Heart right ventricle (tissue), 16 donors: Measurements from ENCODE around the gene LZTS2. TPM values are rescaled to one million over a fixed set of nuclear protein-coding genes. Genes with fewer than 3 reads are reported as not detected.

ENCODE experiments used
- ATAC-seq, 8 donors: fragments of 200-7000 bp; cut with Tn5 transposase; one replicate each; pipeline ENCODE4 v1.9.1; 2020; ENCODE audit warnings: mild to moderate bottlenecking in 8 of 8, moderate library complexity in 8 of 8, moderate number of reproducible peaks in 1 of 8
- DNase-seq, 2 donors: peaks; one replicate each; pipeline ENCODE4 v3.0.0-alpha.2; 2020
- H3K27ac ChIP-seq, 10 donors: fragments of 200-600 bp; sonication (generic) in 2 of 10; one replicate each; pipeline versions ENCODE4 v1.5.0 to v1.8.0; 2020 to 2022; ENCODE audit warnings: mild to moderate bottlenecking in 3 of 10
- H3K27me3 ChIP-seq, 7 donors: fragments of 200-600 bp; one replicate each; pipeline ENCODE4 v1.8.0; 2021 to 2022; ENCODE audit warnings: mild to moderate bottlenecking in 2 of 7
- H3K36me3 ChIP-seq, 9 donors: fragments of 200-600 bp; sonication (generic) in 1 of 9; one replicate each; pipeline versions ENCODE4 v1.5.0 to v1.8.0; 2020 to 2022; ENCODE audit warnings: mild to moderate bottlenecking in 2 of 9
- H3K4me1 ChIP-seq, 9 donors: fragments of 200-600 bp; sonication (generic) in 1 of 9; one replicate each; pipeline versions ENCODE4 v1.5.0 to v1.8.0; 2020 to 2022; ENCODE audit warnings: mild to moderate bottlenecking in 4 of 9
- H3K4me3 ChIP-seq, 10 donors: fragments of 200-600 bp; sonication (generic) in 2 of 10; one replicate each; pipeline versions ENCODE4 v1.5.0 to v1.8.0; 2020 to 2022; ENCODE audit warnings: mild to moderate bottlenecking in 7 of 10, moderate library complexity in 2 of 10
- H3K9me3 ChIP-seq, 11 donors: fragments of 200-600 bp in 10 of 11; sonication (generic) in 2 of 11; one replicate each; pipeline versions ENCODE4 v1.5.0 to v1.8.0; 2013 to 2022; ENCODE audit warnings: mild to moderate bottlenecking in 2 of 11, control low read depth in 1 of 11, moderate library complexity in 1 of 11
- WGBS, 2 donors: extraction: QIAGEN DNeasy Blood & Tissue Kit; methylation state at CpG; one replicate each; pipeline ENCODE4 v1.1.7; 2013; ENCODE audit warnings: inconsistent platforms in 1 of 2; 5-methylcytosine and 5-hydroxymethylcytosine counted together
- intact Hi-C, 10 donors: fragments of 100-400 bp; cut with DNase I; formaldehyde crosslinking; loops; one replicate each; pipeline versions ENCODE4 v1.11.1 to v1.14.2; 2022
- polyA plus RNA-seq, 2 donors: library from polyadenylated mRNA; stranded (reverse); fragments of 200-250 nt; gene quantifications; one replicate each; pipeline ENCODE4 v1.2.3, GENCODE V29; 2013
- total RNA-seq, 10 donors: library from RNA; stranded (reverse); fragmentation: NEBNext Ultra II Directional in 3 of 10; extraction: Animal tissue kit (Norgen Biotek cat#: 25700) in 3 of 10; gene quantifications; one replicate each; pipeline versions ENCODE4 v1.2.1 to v1.2.4, GENCODE V29; 2021 to 2023
- TF ChIP-seq, protein P1 (sequence below), 9 donors: fragments of 200-600 bp; sonication (generic) in 2 of 9; IDR thresholded peaks; one replicate each; pipeline versions ENCODE4 v1.5.0 to v1.8.0; 2021 to 2022; ENCODE audit warnings: antibody characterized with exemption in 9 of 9, mild to moderate bottlenecking in 5 of 9, moderate library complexity in 1 of 9
- donor health status: Arrhythmogenic right ventricular cardiomyopathy.
- donor health status: ischemic (EF 13 %, LVEDD 7.1; RV severe dilation, severe dysfunction).
- donor health status: healthy with polysubstance abuse.
- donor health status: DM: no; HTN: yes; CAD: no.
- donor health status: DM: no; HTN: no; CAD: no.
- donor health status: ischemic (EF 25% LVEDD 6.9; RV normal size, moderate dysfunction).
- donor health status: ischemic (EF 25% LVEDD 5.7; RV mildly dilated, moderate dysfunction).
- donor health status: healthy.
- donor health status: DM: yes; HTN: yes; CAD: no.
- donor health status: Ischemic cardiomyopathy.
- donor health status: ischemic (EF 35%, LVEDD 5.7; RV mildly dilated, moderate dysfunction).
- donor health status: nonischemic (EF 11% LVEDD 7.7; RV severe dilation, severe dysfunction).
- donor health status: DM: yes; HTN: yes; CAD: no.
- donor health status: PGD.
- donor health status: ischemic (EF 29% LVEDD 5.4; RV normal size, mild dysfunction).
- donor health status: nonischemic (EF 23%, LVEDD 6.1; RV moderate dilation, normal function).

LZTS2 gene
- total and polyA plus RNA-seq, 12 donors = 28.6 to 73.7 (median 41.7) TPM

GRCh38 chr10:100997360-100998182 is 2.0 kb upstream of the LZTS2 start:
- intact Hi-C loops = loop anchor here in 5 of 10 donors (1.0 to 10.0 kb wide), 5 partner anchors 15 to 67 kb away; partner anchors contain the start of genes KAZALD1 (in 2 of the 5), PDZD7 (in 1 of the 5) and SFXN3 (in 1 of the 5)
- Histone ChIP-seq H3K27me3 (no peaks in the 10 kb centered on the region), H3K27ac (peak overlapping the region; percentile 98 to 100 (median 100)), H3K4me1 (peaks cover 15 to 52% (median 42%) of the 10 kb centered on the region in 9 donors), H3K4me3 (peak overlapping the region; percentile 44 to 93 (median 85)), H3K36me3 (peaks cover 0 to 18% (median 0%) of the 10 kb centered on the region in 9 donors), H3K9me3 (no peaks in the 10 kb centered on the region)
- TF ChIP-seq, protein P1, sequence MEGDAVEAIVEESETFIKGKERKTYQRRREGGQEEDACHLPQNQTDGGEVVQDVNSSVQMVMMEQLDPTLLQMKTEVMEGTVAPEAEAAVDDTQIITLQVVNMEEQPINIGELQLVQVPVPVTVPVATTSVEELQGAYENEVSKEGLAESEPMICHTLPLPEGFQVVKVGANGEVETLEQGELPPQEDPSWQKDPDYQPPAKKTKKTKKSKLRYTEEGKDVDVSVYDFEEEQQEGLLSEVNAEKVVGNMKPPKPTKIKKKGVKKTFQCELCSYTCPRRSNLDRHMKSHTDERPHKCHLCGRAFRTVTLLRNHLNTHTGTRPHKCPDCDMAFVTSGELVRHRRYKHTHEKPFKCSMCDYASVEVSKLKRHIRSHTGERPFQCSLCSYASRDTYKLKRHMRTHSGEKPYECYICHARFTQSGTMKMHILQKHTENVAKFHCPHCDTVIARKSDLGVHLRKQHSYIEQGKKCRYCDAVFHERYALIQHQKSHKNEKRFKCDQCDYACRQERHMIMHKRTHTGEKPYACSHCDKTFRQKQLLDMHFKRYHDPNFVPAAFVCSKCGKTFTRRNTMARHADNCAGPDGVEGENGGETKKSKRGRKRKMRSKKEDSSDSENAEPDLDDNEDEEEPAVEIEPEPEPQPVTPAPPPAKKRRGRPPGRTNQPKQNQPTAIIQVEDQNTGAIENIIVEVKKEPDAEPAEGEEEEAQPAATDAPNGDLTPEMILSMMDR (IDR thresholded peaks at IDR 0.05) = peak; percentile 76 to 96 (median 90)
- DNase-seq (peak; percentile 73 to 87), ATAC-seq (peak; percentile 30 to 66 (median 56))
- WGBS, 2 donors = 1% methylated on average over 66 of the region's 66 CpGs

DNA sequence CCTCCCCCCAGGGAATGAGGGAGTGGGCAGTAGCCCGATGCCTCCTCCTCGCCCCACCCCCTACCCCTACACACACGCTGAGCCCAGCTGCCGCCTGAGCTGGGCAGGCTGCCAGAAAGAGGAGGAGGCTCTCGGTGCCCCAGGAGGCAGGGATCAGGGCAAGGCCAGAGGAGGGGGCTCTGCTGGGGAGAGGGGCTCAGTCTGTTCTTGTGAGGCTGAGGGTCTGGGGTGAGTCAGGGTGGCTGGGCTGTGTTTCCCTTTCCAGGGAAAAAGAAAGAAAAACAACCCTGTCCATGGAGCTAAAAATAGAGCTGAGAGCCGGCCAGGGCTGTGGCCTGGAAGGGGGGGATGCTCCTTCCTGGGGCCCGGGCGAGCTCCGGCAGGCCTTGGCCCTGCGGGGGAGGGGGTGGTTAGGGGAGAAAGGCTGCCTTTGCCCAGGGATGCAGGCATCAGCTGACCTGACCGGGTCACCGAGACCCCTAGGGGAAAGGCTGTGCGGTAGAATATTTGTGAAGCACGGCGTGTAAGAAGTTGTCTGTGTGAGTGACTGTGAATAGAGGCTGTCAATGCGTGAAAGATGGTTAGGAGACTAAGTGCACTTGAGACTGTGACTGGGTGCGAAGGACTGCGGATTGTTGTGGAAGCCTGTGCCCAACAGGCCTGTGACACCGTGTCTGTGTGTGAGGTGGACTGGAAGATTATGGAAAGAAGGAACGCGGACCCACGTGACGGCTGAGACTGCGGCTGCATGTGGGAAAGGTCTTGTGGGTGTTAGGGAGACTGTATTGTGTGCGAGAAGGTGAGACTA is 1.2 kb upstream of the LZTS2 start:
- H3K4me1 ChIP-seq = peaks cover 16 to 59% (median 51%) of the 10 kb centered on the region in 9 donors
- TF ChIP-seq, protein P1 (IDR thresholded peaks at IDR 0.05) = no peak
- WGBS, 2 donors = 1% methylated on average over 25 of the region's 25 CpGs

GRCh38 chr10:100998991-100999741 is 442 bp upstream of the LZTS2 start:
- intact Hi-C loops = loop anchor here in 4 of 10 donors (1.0 to 10.0 kb wide), 5 partner anchors 14 to 66 kb away; partner anchors contain the start of genes KAZALD1 (in 2 of the 4), PDZD7 (in 1 of the 4) and SFXN3 (in 1 of the 4)
- TF ChIP-seq, protein P1 (IDR thresholded peaks at IDR 0.05) = peak; percentile 94 to 99 (median 97)
- peaks cover 0 to 20% (median 15%) of the 10 kb centered on the region in 9 donors for H3K36me3 ChIP-seq
- peaks cover 16 to 67% (median 58%) of the 10 kb centered on the region in 9 donors for H3K4me1 ChIP-seq
- H3K27ac ChIP-seq = peak overlapping the region; percentile 98 to 100 (median 100)
- peak; percentile 62 to 79 (median 72) for ATAC-seq
- H3K9me3 ChIP-seq = no peaks in the 10 kb centered on the region
- peak; percentile 84 to 88 for DNase-seq
- peak overlapping the region; percentile 61 to 93 (median 85) for H3K4me3 ChIP-seq
- whole genome bisulfite sequencing, 2 donors = 0 to 1% methylated on average over 74 to 83 of the region's 83 CpGs
- H3K27me3 ChIP-seq = no peaks in the 10 kb centered on the region

More for the DNA sequence above, 1.2 kb upstream of the LZTS2 start:
- DNase-seq = peak; percentile 86 to 90
- Histone ChIP-seq H3K27ac (peak overlapping the region; percentile 98 to 100 (median 100)), H3K9me3 (no peaks in the 10 kb centered on the region), H3K36me3 (peaks cover 0 to 18% (median 8%) of the 10 kb centered on the region in 9 donors), H3K4me3 (peak overlapping the region; percentile 61 to 93 (median 85)), H3K27me3 (no peaks in the 10 kb centered on the region)
- intact Hi-C loops = loop anchor here in 4 of 10 donors (1.0 to 10.0 kb wide), 5 partner anchors 14 to 66 kb away; partner anchors contain the start of genes KAZALD1 (in 2 of the 4), PDZD7 (in 1 of the 4) and SFXN3 (in 1 of the 4)
- peak; percentile 50 to 81 (median 72) for ATAC-seq
